GM18505 (cell line): ENCODE measurements around the gene MAVS.
"Not testable (repeated sequence)": the region's sequence is repeated elsewhere in the genome, so short reads cannot be mapped to it uniquely, and the experiment has no call there.

Experiments
- ATAC-seq: cut with Tn5 transposase; IDR thresholded peaks from one replicate; pipeline ENCODE4 v1.9.1; 2021; ENCODE audit not compliant: unreplicated experiment
- POLR2A ChIP-seq: IDR thresholded peaks from 4 replicates; pipeline ENCODE4 v1.6.1; 2011; ENCODE audit warnings: borderline replicate concordance; ENCODE audit not compliant: insufficient read depth, insufficient read length; ENCODE audit errors: extremely low read depth

Gene MAVS

GRCh38 chr20:3890999-3891929, 44.6 kb downstream of the MAVS start:
- TF ChIP-seq POLR2A: no peak
- ATAC-seq: no peak

GRCh38 chr20:3894796-3895195, 48.2 kb downstream of the MAVS start:
- no peak for TF ChIP-seq POLR2A
- no peak for ATAC-seq

- ATAC-seq: no peak
- no peak for TF ChIP-seq POLR2A
Measured at GRCh38 chr20:3896302-3896701, 49.7 kb downstream of the MAVS start.

GRCh38 chr20:3896853-3897583, 50.4 kb downstream of the MAVS start:
- no peak for TF ChIP-seq POLR2A
- ATAC-seq: no peak

- ATAC-seq: not testable (repeated sequence)
Measured at GRCh38 chr20:3898181-3898580, 51.5 kb downstream of the MAVS start.

- no peak for TF ChIP-seq POLR2A
- no peak for ATAC-seq
Measured at GRCh38 chr20:3898639-3899038, 52.0 kb downstream of the MAVS start.

GRCh38 chr20:3900187-3900604, 53.6 kb downstream of the MAVS start:
- ATAC-seq: no peak
- no peak for TF ChIP-seq POLR2A

GRCh38 chr20:3901028-3901705, 54.5 kb downstream of the MAVS start:
- TF ChIP-seq POLR2A: no peak
- ATAC-seq: no peak

GRCh38 chr20:3901706-3902440, 55.2 kb downstream of the MAVS start:
- ATAC-seq: no peak
- TF ChIP-seq POLR2A: no peak

GRCh38 chr20:3902446-3902845, 55.8 kb downstream of the MAVS start:
- no peak for ATAC-seq
- no peak for TF ChIP-seq POLR2A

GRCh38 chr20:3904224-3904623, 57.6 kb downstream of the MAVS start:
- TF ChIP-seq POLR2A: no peak

GRCh38 chr20:3904857-3905256, 58.2 kb downstream of the MAVS start:
- ATAC-seq: no peak

More at GRCh38 chr20:3904224-3904623, 57.6 kb downstream of the MAVS start:
- no peak for ATAC-seq

More at GRCh38 chr20:3904857-3905256, 58.2 kb downstream of the MAVS start:
- no peak for TF ChIP-seq POLR2A
